CD4-positive, alpha-beta T cell treated with Interleukin-17A for 4 hours (primary cell): Measurements from ENCODE around the gene PTPRO.

ENCODE experiments used
- DNase-seq: peaks from one replicate; pipeline ENCODE4 v3.0.0-alpha.2; 2020; ENCODE audit warnings: mixed read lengths

The PTPRO gene

GRCh38 chr12:15458008-15458407, 135.7 kb downstream of the PTPRO start:
- DNase-seq: no peak

GRCh38 chr12:15468911-15469310, 146.6 kb downstream of the PTPRO start:
- no peak for DNase-seq

GRCh38 chr12:15469356-15469755, 147.0 kb downstream of the PTPRO start:
- DNase-seq: no peak

- DNase-seq: no peak
These were observed 149.7 kb downstream of the PTPRO start for GRCh38 chr12:15472036-15472435.

- no peak for DNase-seq
These were observed 152.5 kb downstream of the PTPRO start for GRCh38 chr12:15474766-15475165.

- DNase-seq: no peak
These were observed 155.5 kb downstream of the PTPRO start for GRCh38 chr12:15477761-15478160.

GRCh38 chr12:15481846-15482245, 159.5 kb downstream of the PTPRO start:
- no peak for DNase-seq

GRCh38 chr12:15485466-15485865, 163.2 kb downstream of the PTPRO start:
- DNase-seq: no peak

GRCh38 chr12:15486859-15487258, 164.6 kb downstream of the PTPRO start:
- no peak for DNase-seq

- DNase-seq: no peak
These were observed 166.2 kb downstream of the PTPRO start for GRCh38 chr12:15488481-15488880.

GRCh38 chr12:15494329-15495046, 172.2 kb downstream of the PTPRO start:
- no peak for DNase-seq

GRCh38 chr12:15495746-15496145, 173.4 kb downstream of the PTPRO start:
- no peak for DNase-seq

GRCh38 chr12:15496738-15497137, 174.4 kb downstream of the PTPRO start:
- DNase-seq: no peak

GRCh38 chr12:15497671-15498292, 175.5 kb downstream of the PTPRO start:
- DNase-seq: no peak

GRCh38 chr12:15502211-15502610, 179.9 kb downstream of the PTPRO start:
- no peak for DNase-seq

- DNase-seq: no peak
These were observed 183.3 kb downstream of the PTPRO start for GRCh38 chr12:15505616-15506015.

GRCh38 chr12:15515010-15515409, 192.7 kb downstream of the PTPRO start:
- DNase-seq: no peak

- no peak for DNase-seq
These were observed 197.8 kb downstream of the PTPRO start for GRCh38 chr12:15520083-15520482.

GRCh38 chr12:15520844-15521243, 198.5 kb downstream of the PTPRO start:
- DNase-seq: no peak

- DNase-seq: no peak
These were observed 200.4 kb downstream of the PTPRO start for GRCh38 chr12:15522574-15523187.

- DNase-seq: no peak
These were observed 203.1 kb downstream of the PTPRO start for GRCh38 chr12:15525441-15525840.

GRCh38 chr12:15526033-15526432, 203.7 kb downstream of the PTPRO start:
- DNase-seq: no peak

- DNase-seq: no peak
These were observed 205.1 kb downstream of the PTPRO start for GRCh38 chr12:15527201-15528080.
